ENCODE results near the gene S1PR4. TPM values are rescaled to one million over a fixed set of nuclear protein-coding genes. Genes with fewer than 3 reads are reported as not detected.

Gene S1PR4
- total RNA-seq, 1 experiment from 2014 or later, result 0.26 TPM

DNA sequence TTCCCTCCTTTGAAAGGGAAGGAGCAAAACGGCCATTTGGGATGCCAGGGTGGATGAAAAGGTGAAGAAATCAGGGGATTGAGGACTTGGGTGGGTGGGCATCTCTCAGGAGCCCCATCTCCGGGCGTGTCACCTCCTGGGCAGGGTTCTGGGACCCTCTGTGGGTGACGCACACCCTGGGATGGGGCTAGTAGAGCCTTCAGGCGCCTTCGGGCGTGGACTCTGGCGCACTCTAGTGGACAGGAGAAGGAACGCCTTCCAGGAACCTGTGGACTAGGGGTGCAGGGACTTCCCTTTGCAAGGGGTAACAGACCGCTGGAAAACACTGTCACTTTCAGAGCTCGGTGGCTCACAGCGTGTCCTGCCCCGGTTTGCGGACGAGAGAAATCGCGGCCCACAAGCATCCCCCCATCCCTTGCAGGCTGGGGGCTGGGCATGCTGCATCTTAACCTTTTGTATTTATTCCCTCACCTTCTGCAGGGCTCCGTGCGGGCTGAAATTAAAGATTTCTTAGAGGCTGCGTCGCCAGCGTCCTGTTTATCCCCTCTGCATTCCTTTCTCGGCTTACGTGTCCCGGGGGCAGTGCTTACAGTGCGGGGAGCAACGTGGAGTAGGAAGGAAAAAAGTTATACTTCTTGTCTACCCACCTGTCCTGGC lies 15.2 kb upstream of the S1PR4 start:
- Histone ChIP-seq H3K4me1 (ENCODE audit: insufficient read depth, low read length) (peaks cover 15% of the 10 kb centered on the region), H3K36me3 (ENCODE audit: low read depth, low read length) (no peaks in the 10 kb centered on the region), H3K27ac (ENCODE audit: low read length) (peak overlapping the region; percentile 10), H3K9me3 (ENCODE audit: low read length) (no peaks in the 10 kb centered on the region), H3F3A (ENCODE audit: low read length, unreplicated experiment) (no peaks in the 10 kb centered on the region), H3K9ac (ENCODE audit: low read length) (peak overlapping the region; percentile 44), H3K4me2 (ENCODE audit: low read length) (peak overlapping the region; percentile 94), H3K9me2 (replicated peaks; ENCODE audit: low read length) (no peaks in the 10 kb centered on the region), H4K20me1 (ENCODE audit: low read length) (no peaks in the 10 kb centered on the region), H3K79me2 (ENCODE audit: low read length) (no peaks in the 10 kb centered on the region), H2AFZ (ENCODE audit: low read length) (peak overlapping the region; percentile 87), H3K27me3 (ENCODE audit: low read length) (no peaks in the 10 kb centered on the region), H3K4me3 (ENCODE audit: low read length) (peak overlapping the region; percentile 69)
- ChIA-PET POLR2A (ENCODE audit: unreplicated experiment) (interaction anchor here (0.6 kb wide), 1 partner anchor 88 kb away, joined by 3 read pairs; no protein-coding TSS in a partner anchor), CTCF (interaction anchor here (3.8 kb wide), 1 partner anchor 34 kb away, joined by 28 read pairs; no protein-coding TSS in a partner anchor)
- BruUV-seq (replicated peaks), result no TSS peak
- TF ChIP-seq, protein P1, sequence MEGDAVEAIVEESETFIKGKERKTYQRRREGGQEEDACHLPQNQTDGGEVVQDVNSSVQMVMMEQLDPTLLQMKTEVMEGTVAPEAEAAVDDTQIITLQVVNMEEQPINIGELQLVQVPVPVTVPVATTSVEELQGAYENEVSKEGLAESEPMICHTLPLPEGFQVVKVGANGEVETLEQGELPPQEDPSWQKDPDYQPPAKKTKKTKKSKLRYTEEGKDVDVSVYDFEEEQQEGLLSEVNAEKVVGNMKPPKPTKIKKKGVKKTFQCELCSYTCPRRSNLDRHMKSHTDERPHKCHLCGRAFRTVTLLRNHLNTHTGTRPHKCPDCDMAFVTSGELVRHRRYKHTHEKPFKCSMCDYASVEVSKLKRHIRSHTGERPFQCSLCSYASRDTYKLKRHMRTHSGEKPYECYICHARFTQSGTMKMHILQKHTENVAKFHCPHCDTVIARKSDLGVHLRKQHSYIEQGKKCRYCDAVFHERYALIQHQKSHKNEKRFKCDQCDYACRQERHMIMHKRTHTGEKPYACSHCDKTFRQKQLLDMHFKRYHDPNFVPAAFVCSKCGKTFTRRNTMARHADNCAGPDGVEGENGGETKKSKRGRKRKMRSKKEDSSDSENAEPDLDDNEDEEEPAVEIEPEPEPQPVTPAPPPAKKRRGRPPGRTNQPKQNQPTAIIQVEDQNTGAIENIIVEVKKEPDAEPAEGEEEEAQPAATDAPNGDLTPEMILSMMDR (conservative IDR thresholded peaks at IDR 0.05; ENCODE audit: low read depth, low read length), result peak; percentile 86
- no peak for TF ChIP-seq EZH2 (IDR thresholded peaks at IDR 0.05; ENCODE audit: low read length, unreplicated experiment)
- ATAC-seq, result peak; percentile 93
- peak; percentile 80 for DNase-seq
- intact Hi-C loops (cut with micrococcal nuclease), result loop anchor here (1.0 kb wide), 1 partner anchor 34 kb away; no protein-coding TSS in a partner anchor

DNA sequence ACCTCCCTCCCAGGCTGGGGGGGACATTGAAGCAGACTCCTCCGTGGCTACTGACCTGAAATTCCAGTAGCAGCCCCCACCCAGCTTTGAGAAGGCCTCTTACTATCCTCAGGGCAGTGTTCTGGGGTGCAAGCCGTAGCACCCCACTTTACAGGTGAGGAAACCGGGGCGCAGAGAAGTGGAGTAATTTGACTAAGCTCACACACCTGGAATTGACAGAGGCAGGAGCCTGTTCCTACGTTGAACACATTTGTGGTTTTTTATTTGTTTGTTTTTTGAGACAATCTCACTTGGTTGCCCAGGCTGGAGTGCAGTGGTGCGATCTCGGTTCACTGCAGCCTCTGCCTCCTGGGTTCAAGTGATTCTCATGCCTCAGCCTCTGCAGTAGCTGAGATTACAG lies 14.6 kb upstream of the S1PR4 start:
- ATAC-seq, result peak; percentile 39
- TF ChIP-seq, protein P1 (conservative IDR thresholded peaks at IDR 0.05; ENCODE audit: low read depth, low read length), result no peak
- TF ChIP-seq EZH2 (IDR thresholded peaks at IDR 0.05; ENCODE audit: low read length, unreplicated experiment) (no peak), EZH2phosphoT487 (IDR thresholded peaks at IDR 0.05; ENCODE audit: borderline replicate concordance, low read length) (no peak)
- no peaks in the 10 kb centered on the region for H3K27me3 ChIP-seq (ENCODE audit: low read length)
- H4K20me1 ChIP-seq (ENCODE audit: low read length), result no peaks in the 10 kb centered on the region
- H3K4me3 ChIP-seq (ENCODE audit: low read length), result peak overlapping the region; percentile 69
- H3K4me2 ChIP-seq (ENCODE audit: low read length), result peak overlapping the region; percentile 94
- no peaks in the 10 kb centered on the region for H3K79me2 ChIP-seq (ENCODE audit: low read length)
- H3K27ac ChIP-seq (ENCODE audit: low read length), result peak overlapping the region; percentile 10
- peak; percentile 25 for DNase-seq
- ChIA-PET CTCF (interaction anchor here (3.8 kb wide), 1 partner anchor 35 kb away, joined by 28 read pairs; no protein-coding TSS in a partner anchor), POLR2A (ENCODE audit: unreplicated experiment) (interaction anchor here (0.6 kb wide), 1 partner anchor 88 kb away, joined by 3 read pairs; no protein-coding TSS in a partner anchor)
- no peaks in the 10 kb centered on the region for H3K36me3 ChIP-seq (ENCODE audit: low read depth, low read length)
- BruUV-seq (replicated peaks), result no TSS peak
- intact Hi-C loops (cut with micrococcal nuclease), result loop anchor here (1.0 kb wide), 1 partner anchor 35 kb away; no protein-coding TSS in a partner anchor
- peak overlapping the region; percentile 87 for H2AFZ ChIP-seq (ENCODE audit: low read length)
- H3F3A ChIP-seq (ENCODE audit: low read length, unreplicated experiment), result no peaks in the 10 kb centered on the region
- H3K4me1 ChIP-seq (ENCODE audit: insufficient read depth, low read length), result peaks cover 15% of the 10 kb centered on the region
- peak overlapping the region; percentile 44 for H3K9ac ChIP-seq (ENCODE audit: low read length)
- H3K9me2 ChIP-seq (replicated peaks; ENCODE audit: low read length), result no peaks in the 10 kb centered on the region
- no peaks in the 10 kb centered on the region for H3K9me3 ChIP-seq (ENCODE audit: low read length)
